ENCODE data around the gene SLC12A8. TPM values are rescaled to one million over a fixed set of nuclear protein-coding genes. Genes with fewer than 3 reads are reported as not detected.

Gene SLC12A8
- total RNA-seq, 1 experiment from 2014 or later, result 13.0 TPM

- TF ChIP-seq CTCF (IDR thresholded peaks at IDR 0.05; ENCODE audit: unreplicated experiment), result no peak
- no peaks in the 10 kb centered on the region for H3K27me3 Mint-ChIP-seq (ENCODE audit: insufficient read depth, unreplicated experiment)
- ChIA-PET POLR2A (no interaction called here), CTCF (interaction anchor here (0.5 kb wide), 1 partner anchor 38 kb away, joined by 4 read pairs; no protein-coding TSS in a partner anchor)
- no peak overlapping the region for H3K27ac Mint-ChIP-seq (ENCODE audit: low read depth, unreplicated experiment)
- no peaks in the 10 kb centered on the region for H3K36me3 Mint-ChIP-seq (ENCODE audit: insufficient read depth, unreplicated experiment)
- DNase-seq (ENCODE audit: unreplicated experiment), result peak; percentile 41
- peaks cover 18% of the 10 kb centered on the region for H3K4me1 Mint-ChIP-seq (ENCODE audit: insufficient read depth, unreplicated experiment)
- no TSS peak for BruUV-seq (replicated peaks)
- no peak overlapping the region for H3K4me3 Mint-ChIP-seq (ENCODE audit: unreplicated experiment)
- intact Hi-C loops (cut with micrococcal nuclease), result no loop called here
- no peaks in the 10 kb centered on the region for H3K9me3 Mint-ChIP-seq (ENCODE audit: unreplicated experiment)
Observed at GRCh38 chr3:125207949-125208568, 4.5 kb downstream of the SLC12A8 start.

- no peak for TF ChIP-seq CTCF (IDR thresholded peaks at IDR 0.05; ENCODE audit: unreplicated experiment)
- no peak overlapping the region for H3K27ac Mint-ChIP-seq (ENCODE audit: low read depth, unreplicated experiment)
- H3K4me1 Mint-ChIP-seq (ENCODE audit: insufficient read depth, unreplicated experiment), result peaks cover 18% of the 10 kb centered on the region
- POLR2A ChIA-PET, result no interaction called here
- intact Hi-C loops (cut with micrococcal nuclease), result no loop called here
- H3K36me3 Mint-ChIP-seq (ENCODE audit: insufficient read depth, unreplicated experiment), result no peaks in the 10 kb centered on the region
- H3K4me3 Mint-ChIP-seq (ENCODE audit: unreplicated experiment), result no peak overlapping the region
- no peaks in the 10 kb centered on the region for H3K27me3 Mint-ChIP-seq (ENCODE audit: insufficient read depth, unreplicated experiment)
- no peaks in the 10 kb centered on the region for H3K9me3 Mint-ChIP-seq (ENCODE audit: unreplicated experiment)
- CTCF ChIA-PET, result no interaction called here
- no peak for DNase-seq (ENCODE audit: unreplicated experiment)
- BruUV-seq (replicated peaks), result no TSS peak
Observed at GRCh38 chr3:125207507-125207906, 5.0 kb downstream of the SLC12A8 start.

- no peak for TF ChIP-seq CTCF (IDR thresholded peaks at IDR 0.05; ENCODE audit: unreplicated experiment)
- POLR2A ChIA-PET, result no interaction called here
- no peaks in the 10 kb centered on the region for H3K36me3 Mint-ChIP-seq (ENCODE audit: insufficient read depth, unreplicated experiment)
- no peaks in the 10 kb centered on the region for H3K9me3 Mint-ChIP-seq (ENCODE audit: unreplicated experiment)
- no peaks in the 10 kb centered on the region for H3K27me3 Mint-ChIP-seq (ENCODE audit: insufficient read depth, unreplicated experiment)
- intact Hi-C loops (cut with micrococcal nuclease), result no loop called here
- no peak overlapping the region for H3K27ac Mint-ChIP-seq (ENCODE audit: low read depth, unreplicated experiment)
- BruUV-seq (replicated peaks), result no TSS peak
- CTCF ChIA-PET, result no interaction called here
- peaks cover 16% of the 10 kb centered on the region for H3K4me1 Mint-ChIP-seq (ENCODE audit: insufficient read depth, unreplicated experiment)
- no peak overlapping the region for H3K4me3 Mint-ChIP-seq (ENCODE audit: unreplicated experiment)
- DNase-seq (ENCODE audit: unreplicated experiment), result no peak
Observed at GRCh38 chr3:125206934-125207333, 5.6 kb downstream of the SLC12A8 start.

GRCh38 chr3:125203731-125204130, 8.8 kb downstream of the SLC12A8 start:
- H3K4me1 Mint-ChIP-seq (ENCODE audit: insufficient read depth, unreplicated experiment), result peaks cover 8% of the 10 kb centered on the region
- no peak for TF ChIP-seq CTCF (IDR thresholded peaks at IDR 0.05; ENCODE audit: unreplicated experiment)
- H3K4me3 Mint-ChIP-seq (ENCODE audit: unreplicated experiment), result no peak overlapping the region
- CTCF ChIA-PET, result interaction anchor here (0.6 kb wide), 1 partner anchor 27 kb away, joined by 3 read pairs; no protein-coding TSS in a partner anchor
- H3K27me3 Mint-ChIP-seq (ENCODE audit: insufficient read depth, unreplicated experiment), result no peaks in the 10 kb centered on the region
- intact Hi-C loops (cut with micrococcal nuclease), result loop anchor here (5.0 kb wide), 1 partner anchor 206 kb away; no protein-coding TSS in a partner anchor
- DNase-seq (ENCODE audit: unreplicated experiment), result no peak
- no peaks in the 10 kb centered on the region for H3K9me3 Mint-ChIP-seq (ENCODE audit: unreplicated experiment)
- H3K27ac Mint-ChIP-seq (ENCODE audit: low read depth, unreplicated experiment), result no peak overlapping the region
- BruUV-seq (replicated peaks), result no TSS peak
- POLR2A ChIA-PET, result interaction anchor here (0.5 kb wide), 1 partner anchor 92 kb away, joined by 4 read pairs; no protein-coding TSS in a partner anchor
- H3K36me3 Mint-ChIP-seq (ENCODE audit: insufficient read depth, unreplicated experiment), result no peaks in the 10 kb centered on the region
